Measurements from ENCODE around the gene GALNT2.

DNA sequence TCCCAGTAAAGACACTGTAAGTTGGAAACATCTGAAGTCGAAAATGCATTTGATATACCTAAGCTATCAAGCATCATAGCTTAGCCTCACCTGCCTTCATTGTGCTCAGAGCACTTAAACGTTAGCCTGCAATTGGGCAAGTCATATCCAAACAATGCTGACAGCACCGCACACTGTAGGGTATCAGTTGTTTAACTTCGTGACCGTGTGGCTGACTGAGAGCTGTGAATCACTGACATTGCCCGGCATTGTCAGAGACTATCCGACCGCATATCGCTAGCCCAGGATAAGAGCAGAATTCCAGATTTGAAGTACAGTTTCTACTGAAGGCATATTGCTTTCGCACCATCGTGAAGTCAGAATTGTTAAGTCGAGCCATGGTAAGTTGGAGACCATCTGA is 41.5 kb downstream of the GALNT2 start:
- TF ChIP-seq, protein P1, sequence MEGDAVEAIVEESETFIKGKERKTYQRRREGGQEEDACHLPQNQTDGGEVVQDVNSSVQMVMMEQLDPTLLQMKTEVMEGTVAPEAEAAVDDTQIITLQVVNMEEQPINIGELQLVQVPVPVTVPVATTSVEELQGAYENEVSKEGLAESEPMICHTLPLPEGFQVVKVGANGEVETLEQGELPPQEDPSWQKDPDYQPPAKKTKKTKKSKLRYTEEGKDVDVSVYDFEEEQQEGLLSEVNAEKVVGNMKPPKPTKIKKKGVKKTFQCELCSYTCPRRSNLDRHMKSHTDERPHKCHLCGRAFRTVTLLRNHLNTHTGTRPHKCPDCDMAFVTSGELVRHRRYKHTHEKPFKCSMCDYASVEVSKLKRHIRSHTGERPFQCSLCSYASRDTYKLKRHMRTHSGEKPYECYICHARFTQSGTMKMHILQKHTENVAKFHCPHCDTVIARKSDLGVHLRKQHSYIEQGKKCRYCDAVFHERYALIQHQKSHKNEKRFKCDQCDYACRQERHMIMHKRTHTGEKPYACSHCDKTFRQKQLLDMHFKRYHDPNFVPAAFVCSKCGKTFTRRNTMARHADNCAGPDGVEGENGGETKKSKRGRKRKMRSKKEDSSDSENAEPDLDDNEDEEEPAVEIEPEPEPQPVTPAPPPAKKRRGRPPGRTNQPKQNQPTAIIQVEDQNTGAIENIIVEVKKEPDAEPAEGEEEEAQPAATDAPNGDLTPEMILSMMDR (IDR thresholded peaks at IDR 0.05) = no peak
- no peak for TF ChIP-seq EZH2 (IDR thresholded peaks at IDR 0.05; ENCODE audit: borderline replicate concordance, insufficient read depth, low read depth, low read length, poor library complexity, severe bottlenecking)
